H9 (cell line): ENCODE results near the gene PDIA6. TPM values are rescaled to one million over a fixed set of nuclear protein-coding genes. Genes with fewer than 3 reads are reported as not detected.

Experiments
- DNase-seq: peaks from one replicate; pipeline ENCODE4 v3.0.0-alpha.2; 2017
- H2AFZ ChIP-seq: one replicate; pipeline ENCODE4 v1.6.1; 2013; ENCODE audit warnings: mild to moderate bottlenecking, low read length, control low read depth, moderate library complexity
- H2AK5ac ChIP-seq: 2 replicates; pipeline ENCODE4 v1.6.1; 2013; ENCODE audit warnings: low read length, control low read depth, mixed read lengths; ENCODE audit not compliant: insufficient read length
- H2BK120ac ChIP-seq: one replicate; pipeline ENCODE4 v1.6.1; 2013; ENCODE audit warnings: low read depth, mild to moderate bottlenecking, low read length, control low read depth, inconsistent platforms; ENCODE audit not compliant: poor library complexity, severe bottlenecking
- H2BK12ac ChIP-seq: 2 replicates; pipeline ENCODE4 v1.6.1; 2013; ENCODE audit warnings: low read length, control low read depth, mixed read lengths, low read depth; ENCODE audit not compliant: insufficient read length
- H2BK15ac ChIP-seq: 2 replicates; pipeline ENCODE4 v1.6.1; 2013; ENCODE audit warnings: low read depth, low read length, control low read depth
- H2BK20ac ChIP-seq: one replicate; pipeline ENCODE4 v1.6.1; 2013; ENCODE audit warnings: low read depth, mild to moderate bottlenecking, low read length, control low read depth, inconsistent platforms; ENCODE audit not compliant: poor library complexity, severe bottlenecking
- H2BK5ac ChIP-seq: 2 replicates; pipeline ENCODE4 v1.6.1; 2013; ENCODE audit warnings: low read length, control low read depth, mixed read lengths; ENCODE audit not compliant: insufficient read length
- H3K14ac ChIP-seq: 2 replicates; pipeline ENCODE4 v1.6.1; 2013; ENCODE audit warnings: low read length, control low read depth; ENCODE audit not compliant: insufficient read depth
- H3K18ac ChIP-seq: 2 replicates; pipeline ENCODE4 v1.6.1; 2013; ENCODE audit warnings: low read depth, mild to moderate bottlenecking, mixed read lengths, low read length, control low read depth; ENCODE audit not compliant: insufficient read length
- H3K23ac ChIP-seq: 2 replicates; pipeline ENCODE4 v1.6.1; 2013; ENCODE audit warnings: low read length, control low read depth, mixed read lengths, low read depth; ENCODE audit not compliant: insufficient read length
- H3K23me2 ChIP-seq: 2 replicates; pipeline ENCODE4 v1.6.1; 2013; ENCODE audit warnings: low read depth, mild to moderate bottlenecking, mixed read lengths, low read length, control low read depth; ENCODE audit not compliant: insufficient read length, poor library complexity, severe bottlenecking
- H3K27ac ChIP-seq: 2 replicates; pipeline ENCODE4 v1.5.1; 2013; ENCODE audit warnings: low read length, control low read depth, mixed read lengths, low read depth; ENCODE audit not compliant: insufficient read length
- H3K27me3 ChIP-seq: 2 replicates; pipeline ENCODE4 v1.6.1; 2013; ENCODE audit warnings: low read length, control low read depth, inconsistent platforms; ENCODE audit not compliant: insufficient read depth
- H3K4ac ChIP-seq: 2 replicates; pipeline ENCODE4 v1.6.1; 2013; ENCODE audit warnings: low read depth, mild to moderate bottlenecking, control low read depth, inconsistent platforms, low read length, moderate library complexity
- H3K4me1 ChIP-seq: 2 replicates; pipeline ENCODE4 v1.6.1; 2013; ENCODE audit warnings: low read length, control low read depth, inconsistent platforms; ENCODE audit not compliant: insufficient read depth
- H3K4me2 ChIP-seq: 2 replicates; pipeline ENCODE4 v1.6.1; 2013; ENCODE audit warnings: low read length, control low read depth, mixed read lengths; ENCODE audit not compliant: insufficient read length, insufficient read depth
- H3K56ac ChIP-seq: 2 replicates; pipeline ENCODE4 v1.6.1; 2013; ENCODE audit warnings: low read depth, mild to moderate bottlenecking, mixed read lengths, low read length, control low read depth; ENCODE audit not compliant: insufficient read length
- H3K79me1 ChIP-seq: 2 replicates; pipeline ENCODE4 v1.6.1; 2013; ENCODE audit warnings: low read depth, mild to moderate bottlenecking, moderate library complexity, low read length, control low read depth, inconsistent platforms; ENCODE audit not compliant: insufficient read depth, poor library complexity, severe bottlenecking
- H3K79me2 ChIP-seq: 2 replicates; pipeline ENCODE4 v1.6.1; 2013; ENCODE audit warnings: low read length, control low read depth, inconsistent platforms; ENCODE audit not compliant: insufficient read depth
- H3K9ac ChIP-seq: 2 replicates; pipeline ENCODE4 v1.6.1; 2013; ENCODE audit warnings: low read length, control low read depth, mixed read lengths; ENCODE audit not compliant: insufficient read length; ENCODE audit errors: extremely low read depth
- H3K9me3 ChIP-seq: one replicate; pipeline ENCODE4 v1.6.1; 2013; ENCODE audit warnings: low read depth, low read length, inconsistent platforms; ENCODE audit not compliant: control insufficient read depth
- H3T11ph ChIP-seq: one replicate; pipeline ENCODE4 v1.6.1; 2013; ENCODE audit warnings: mild to moderate bottlenecking, low read length, control low read depth, inconsistent platforms
- H4K20me1 ChIP-seq: one replicate; pipeline ENCODE4 v1.6.1; 2013; ENCODE audit not compliant: control insufficient read depth, insufficient read length, insufficient read depth
- H4K5ac ChIP-seq: 2 replicates; pipeline ENCODE4 v1.6.1; 2013; ENCODE audit warnings: low read depth, mild to moderate bottlenecking, mixed read lengths, low read length, control low read depth; ENCODE audit not compliant: insufficient read length
- H4K8ac ChIP-seq: replicated peaks from 2 replicates; pipeline ENCODE4 v1.6.1; 2013; ENCODE audit warnings: low read length, control low read depth, mixed read lengths, low read depth; ENCODE audit not compliant: insufficient read length
- H4K91ac ChIP-seq: 2 replicates; pipeline ENCODE4 v1.6.1; 2013; ENCODE audit warnings: low read depth, mild to moderate bottlenecking, moderate library complexity, mixed read lengths, low read length, control low read depth; ENCODE audit not compliant: insufficient read length
- H3K27ac Mint-ChIP-seq, 3 experiments: 2 replicates in 2 of 3; 3 replicates in 1 of 3; pipeline ENCODE4 v1.8.0; 2020 to 2021; ENCODE audit warnings: mixed read lengths in 3 of 3, mild to moderate bottlenecking in 1 of 3, moderate library complexity in 1 of 3
- H3K27me3 Mint-ChIP-seq: 2 replicates; pipeline ENCODE4 v1.8.0; 2021; ENCODE audit warnings: low read depth, mild to moderate bottlenecking, moderate library complexity, mixed read lengths
- H3K36me3 Mint-ChIP-seq, 3 experiments: 2 replicates in 2 of 3; 3 replicates in 1 of 3; pipeline ENCODE4 v1.8.0; 2020 to 2021; ENCODE audit warnings: low read depth in 3 of 3, mixed read lengths in 3 of 3; ENCODE audit not compliant: insufficient read depth in 1 of 3
- H3K4me1 Mint-ChIP-seq, 2 experiments: 2 replicates each; pipeline ENCODE4 v1.8.0; 2020; ENCODE audit warnings: mixed read lengths in 2 of 2
- H3K4me3 Mint-ChIP-seq, 2 experiments: 2 replicates in 1 of 2; 3 replicates in 1 of 2; pipeline ENCODE4 v1.8.0; 2020 to 2021; ENCODE audit warnings: mild to moderate bottlenecking in 2 of 2, mixed read lengths in 2 of 2, moderate library complexity in 1 of 2
- H3K9me3 Mint-ChIP-seq, 2 experiments: 2 replicates in 1 of 2; 3 replicates in 1 of 2; pipeline ENCODE4 v1.8.0; 2020; ENCODE audit warnings: mild to moderate bottlenecking in 2 of 2, mixed read lengths in 2 of 2, moderate library complexity in 1 of 2
- WGBS: extraction: QIAGEN DNeasy Blood & Tissue Kit; methylation state at CpG from one replicate; pipeline ENCODE4 v1.1.7; 2013; ENCODE audit warnings: missing lambda C conversion rate, low lambda C conversion rate, mixed read lengths; ENCODE audit not compliant: insufficient read length; ENCODE audit errors: extremely low coverage; 5-methylcytosine and 5-hydroxymethylcytosine counted together
- total RNA-seq: library from RNA; stranded (reverse); gene quantifications from 2 replicates; pipeline ENCODE4 v1.2.1, GENCODE V29; 2021
- TF ChIP-seq, protein P1 (sequence below): fragments of 200-600 bp; sonication (generic); conservative IDR thresholded peaks from 3 replicates; pipeline ENCODE4 v1.8.0; 2021; ENCODE audit warnings: antibody characterized with exemption, mild to moderate bottlenecking

PDIA6 gene
- total RNA-seq, 1 experiment from 2014 or later, result 301 TPM

- Histone ChIP-seq H4K91ac (peak overlapping the region; percentile 0), H3K23me2 (no peaks in the 10 kb centered on the region), H3K9ac (no peak overlapping the region), H2BK15ac (no peak overlapping the region), H4K8ac (no peak overlapping the region), H3K14ac (no peak overlapping the region; the same call in 1 of the 2 replicates), H3K27ac (no peak overlapping the region), H2BK12ac (no peak overlapping the region), H2BK120ac (no peak overlapping the region), H3K23ac (no peak overlapping the region), H3K4ac (no peak overlapping the region), H2AK5ac (no peak overlapping the region), H3K79me2 (no peaks in the 10 kb centered on the region), H2AFZ (no peak overlapping the region), H3K79me1 (no peaks in the 10 kb centered on the region), H3K18ac (peak overlapping the region; percentile 4), H3K27me3 (no peaks in the 10 kb centered on the region), H2BK20ac (no peak overlapping the region), H4K20me1 (no peaks in the 10 kb centered on the region), H3K56ac (no peak overlapping the region), H3T11ph (no peak overlapping the region), H2BK5ac (no peak overlapping the region), H4K5ac (no peak overlapping the region), H3K9me3 (no peaks in the 10 kb centered on the region), H3K4me2 (no peak overlapping the region), H3K4me1 (peaks cover 3% of the 10 kb centered on the region; the same call in 1 of the 2 replicates)
- TF ChIP-seq, protein P1, sequence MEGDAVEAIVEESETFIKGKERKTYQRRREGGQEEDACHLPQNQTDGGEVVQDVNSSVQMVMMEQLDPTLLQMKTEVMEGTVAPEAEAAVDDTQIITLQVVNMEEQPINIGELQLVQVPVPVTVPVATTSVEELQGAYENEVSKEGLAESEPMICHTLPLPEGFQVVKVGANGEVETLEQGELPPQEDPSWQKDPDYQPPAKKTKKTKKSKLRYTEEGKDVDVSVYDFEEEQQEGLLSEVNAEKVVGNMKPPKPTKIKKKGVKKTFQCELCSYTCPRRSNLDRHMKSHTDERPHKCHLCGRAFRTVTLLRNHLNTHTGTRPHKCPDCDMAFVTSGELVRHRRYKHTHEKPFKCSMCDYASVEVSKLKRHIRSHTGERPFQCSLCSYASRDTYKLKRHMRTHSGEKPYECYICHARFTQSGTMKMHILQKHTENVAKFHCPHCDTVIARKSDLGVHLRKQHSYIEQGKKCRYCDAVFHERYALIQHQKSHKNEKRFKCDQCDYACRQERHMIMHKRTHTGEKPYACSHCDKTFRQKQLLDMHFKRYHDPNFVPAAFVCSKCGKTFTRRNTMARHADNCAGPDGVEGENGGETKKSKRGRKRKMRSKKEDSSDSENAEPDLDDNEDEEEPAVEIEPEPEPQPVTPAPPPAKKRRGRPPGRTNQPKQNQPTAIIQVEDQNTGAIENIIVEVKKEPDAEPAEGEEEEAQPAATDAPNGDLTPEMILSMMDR, result no peak
- Mint-ChIP-seq H3K4me1 (peaks cover 22% of the 10 kb centered on the region in 2 experiments), H3K27ac (peak overlapping the region in 1 of 3 experiments; percentile 1; a peak in 2 of 7 replicates), H3K36me3 (peaks cover 2 to 14% (median 5%) of the 10 kb centered on the region in 3 experiments; a peak in 6 of 7 replicates), H3K27me3 (peaks cover 7% of the 10 kb centered on the region; the same call in 1 of the 2 replicates), H3K9me3 (peaks cover 17% of the 10 kb centered on the region in 2 experiments), H3K4me3 (no peak overlapping the region)
- DNase-seq, result no peak
- no CpG with 5 or more reads among the region's 4 CpGs for WGBS
Measured at GRCh38 chr2:10845640-10846039, 33.1 kb upstream of the PDIA6 start.
